PC-3 (cell line): Measurements from ENCODE around the gene SGCD.

ENCODE experiments used
- EZH2phosphoT487 ChIP-seq: fragments of 300-600 bp; sonication (generic); IDR thresholded peaks from 2 replicates; pipeline ENCODE4 v1.6.1; 2018; ENCODE audit warnings: mild to moderate bottlenecking, antibody characterized with exemption, low read length, borderline replicate concordance
- TF ChIP-seq, protein P1 (sequence below): fragments of 300-600 bp; sonication (generic); conservative IDR thresholded peaks from 2 replicates; pipeline ENCODE4 v1.5.1; 2017; ENCODE audit warnings: antibody characterized with exemption, low read depth, mild to moderate bottlenecking, low read length

DNA sequence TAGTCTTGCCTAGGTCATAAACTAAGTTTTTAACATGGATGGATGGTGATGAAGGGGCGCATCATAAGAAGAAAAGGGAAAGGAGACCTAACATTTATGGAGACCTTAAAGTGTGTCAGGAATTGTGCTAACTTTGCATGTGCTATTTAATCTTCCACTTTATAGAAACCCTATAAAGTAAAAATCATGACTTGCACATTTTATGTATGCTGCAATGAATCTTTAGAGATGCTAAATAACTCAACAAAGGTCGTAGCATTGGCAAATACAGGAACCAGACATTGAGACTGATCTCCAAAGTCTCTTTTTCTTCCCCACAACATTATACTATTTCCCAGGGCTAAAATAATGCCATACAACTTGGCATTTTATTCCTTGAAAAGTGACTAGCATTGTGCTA, 214.6 kb downstream of the SGCD start:
- TF ChIP-seq, protein P1, sequence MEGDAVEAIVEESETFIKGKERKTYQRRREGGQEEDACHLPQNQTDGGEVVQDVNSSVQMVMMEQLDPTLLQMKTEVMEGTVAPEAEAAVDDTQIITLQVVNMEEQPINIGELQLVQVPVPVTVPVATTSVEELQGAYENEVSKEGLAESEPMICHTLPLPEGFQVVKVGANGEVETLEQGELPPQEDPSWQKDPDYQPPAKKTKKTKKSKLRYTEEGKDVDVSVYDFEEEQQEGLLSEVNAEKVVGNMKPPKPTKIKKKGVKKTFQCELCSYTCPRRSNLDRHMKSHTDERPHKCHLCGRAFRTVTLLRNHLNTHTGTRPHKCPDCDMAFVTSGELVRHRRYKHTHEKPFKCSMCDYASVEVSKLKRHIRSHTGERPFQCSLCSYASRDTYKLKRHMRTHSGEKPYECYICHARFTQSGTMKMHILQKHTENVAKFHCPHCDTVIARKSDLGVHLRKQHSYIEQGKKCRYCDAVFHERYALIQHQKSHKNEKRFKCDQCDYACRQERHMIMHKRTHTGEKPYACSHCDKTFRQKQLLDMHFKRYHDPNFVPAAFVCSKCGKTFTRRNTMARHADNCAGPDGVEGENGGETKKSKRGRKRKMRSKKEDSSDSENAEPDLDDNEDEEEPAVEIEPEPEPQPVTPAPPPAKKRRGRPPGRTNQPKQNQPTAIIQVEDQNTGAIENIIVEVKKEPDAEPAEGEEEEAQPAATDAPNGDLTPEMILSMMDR: no peak
- no peak for TF ChIP-seq EZH2phosphoT487
